ENCODE results near the gene PABPC1L. TPM values are rescaled to one million over a fixed set of nuclear protein-coding genes. Genes with fewer than 3 reads are reported as not detected.

Gene PABPC1L
- polyA plus RNA-seq, 1 experiment = 25.9 TPM

DNA sequence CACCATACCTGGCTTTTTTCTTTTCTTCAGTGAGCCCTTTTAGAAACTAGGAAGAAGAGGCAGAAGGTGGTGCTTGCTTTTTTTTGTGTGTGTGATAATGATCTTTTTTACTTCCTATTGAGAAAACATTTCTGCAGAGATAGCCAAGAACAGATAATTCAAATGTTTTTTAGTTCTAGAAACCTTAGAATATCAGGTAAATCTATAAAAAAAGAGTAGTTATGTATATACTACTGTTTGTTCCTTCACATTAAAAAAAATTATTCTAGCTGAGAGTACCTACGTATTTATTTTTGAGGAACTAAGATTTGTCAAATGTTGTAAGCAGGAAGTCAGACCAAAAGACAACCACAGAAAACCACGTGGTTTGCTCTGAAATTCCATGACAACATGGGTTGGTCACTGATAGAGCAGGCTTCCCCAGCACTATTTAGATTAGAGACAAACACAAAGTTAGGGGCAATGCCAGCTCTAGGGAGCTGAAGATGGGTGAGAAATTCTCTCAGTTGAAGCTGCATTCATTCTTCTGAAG is 69.3 kb downstream of the PABPC1L start:
- DNase-seq (ENCODE audit: low read depth, low spot score) = no peak
- Histone ChIP-seq H3K4me3 (ENCODE audit: low read depth, low read length) (no peak overlapping the region), H3K27ac (ENCODE audit: low read depth, low read length) (no peak overlapping the region), H3K9me3 (ENCODE audit: control insufficient read depth, insufficient read depth, low read length) (no peaks in the 10 kb centered on the region), H3K27me3 (ENCODE audit: control insufficient read depth, insufficient read depth, low read length) (no peaks in the 10 kb centered on the region)
- CTCF ChIA-PET = interaction anchor here (0.6 to 2.6 kb wide), 9 partner anchors 13 to 315 kb away, joined by 3 to 15 read pairs (median 5); partner anchors contain the start of gene STK4
- TF ChIP-seq, protein P1, sequence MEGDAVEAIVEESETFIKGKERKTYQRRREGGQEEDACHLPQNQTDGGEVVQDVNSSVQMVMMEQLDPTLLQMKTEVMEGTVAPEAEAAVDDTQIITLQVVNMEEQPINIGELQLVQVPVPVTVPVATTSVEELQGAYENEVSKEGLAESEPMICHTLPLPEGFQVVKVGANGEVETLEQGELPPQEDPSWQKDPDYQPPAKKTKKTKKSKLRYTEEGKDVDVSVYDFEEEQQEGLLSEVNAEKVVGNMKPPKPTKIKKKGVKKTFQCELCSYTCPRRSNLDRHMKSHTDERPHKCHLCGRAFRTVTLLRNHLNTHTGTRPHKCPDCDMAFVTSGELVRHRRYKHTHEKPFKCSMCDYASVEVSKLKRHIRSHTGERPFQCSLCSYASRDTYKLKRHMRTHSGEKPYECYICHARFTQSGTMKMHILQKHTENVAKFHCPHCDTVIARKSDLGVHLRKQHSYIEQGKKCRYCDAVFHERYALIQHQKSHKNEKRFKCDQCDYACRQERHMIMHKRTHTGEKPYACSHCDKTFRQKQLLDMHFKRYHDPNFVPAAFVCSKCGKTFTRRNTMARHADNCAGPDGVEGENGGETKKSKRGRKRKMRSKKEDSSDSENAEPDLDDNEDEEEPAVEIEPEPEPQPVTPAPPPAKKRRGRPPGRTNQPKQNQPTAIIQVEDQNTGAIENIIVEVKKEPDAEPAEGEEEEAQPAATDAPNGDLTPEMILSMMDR (IDR thresholded peaks at IDR 0.05; ENCODE audit: low read depth, low read length) = no peak
- POLR2A ChIA-PET = no interaction called here

DNA sequence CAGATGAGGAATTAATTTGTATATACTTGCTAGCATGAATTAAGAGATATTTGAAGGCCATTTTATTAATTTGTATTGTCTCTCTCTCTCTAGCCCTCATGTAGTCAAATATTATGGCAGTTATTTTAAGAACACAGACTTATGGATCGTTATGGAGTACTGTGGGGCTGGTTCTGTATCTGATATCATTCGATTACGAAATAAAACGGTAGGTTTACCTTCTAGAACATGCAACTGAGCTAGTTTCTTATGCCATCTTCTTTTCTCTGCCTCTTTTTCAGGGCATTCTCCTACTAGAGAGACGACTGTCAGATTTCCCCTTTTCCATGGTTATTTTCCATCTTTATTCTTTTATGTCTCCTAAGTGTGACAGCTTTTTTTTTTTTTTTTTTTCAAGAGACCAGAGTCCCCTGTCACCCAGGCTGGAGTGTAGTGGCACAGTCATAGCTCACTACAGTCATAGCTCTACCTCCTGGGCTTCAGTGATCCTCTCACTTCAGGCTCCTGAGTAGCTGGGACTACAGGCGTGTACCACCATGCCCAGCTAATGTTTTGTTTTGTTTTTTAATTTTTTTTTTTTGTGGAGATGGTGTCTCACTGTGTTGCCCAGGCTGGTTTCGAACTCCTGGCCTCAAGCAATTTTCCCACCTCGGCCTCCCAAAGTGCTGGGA is 72.0 kb downstream of the PABPC1L start:
- TF ChIP-seq, protein P1 (IDR thresholded peaks at IDR 0.05; ENCODE audit: low read depth, low read length) = no peak
- Histone ChIP-seq H3K9me3 (ENCODE audit: control insufficient read depth, insufficient read depth, low read length) (no peaks in the 10 kb centered on the region), H3K27me3 (ENCODE audit: control insufficient read depth, insufficient read depth, low read length) (no peaks in the 10 kb centered on the region), H3K27ac (ENCODE audit: low read depth, low read length) (no peak overlapping the region), H3K4me3 (ENCODE audit: low read depth, low read length) (no peak overlapping the region)
- no peak for DNase-seq (ENCODE audit: low read depth, low spot score)
- POLR2A ChIA-PET = no interaction called here
- CTCF ChIA-PET = interaction anchor here (0.6 to 1.0 kb wide), 3 partner anchors 111 to 339 kb away, joined by 3 to 4 read pairs (median 4); no protein-coding TSS in a partner anchor

DNA sequence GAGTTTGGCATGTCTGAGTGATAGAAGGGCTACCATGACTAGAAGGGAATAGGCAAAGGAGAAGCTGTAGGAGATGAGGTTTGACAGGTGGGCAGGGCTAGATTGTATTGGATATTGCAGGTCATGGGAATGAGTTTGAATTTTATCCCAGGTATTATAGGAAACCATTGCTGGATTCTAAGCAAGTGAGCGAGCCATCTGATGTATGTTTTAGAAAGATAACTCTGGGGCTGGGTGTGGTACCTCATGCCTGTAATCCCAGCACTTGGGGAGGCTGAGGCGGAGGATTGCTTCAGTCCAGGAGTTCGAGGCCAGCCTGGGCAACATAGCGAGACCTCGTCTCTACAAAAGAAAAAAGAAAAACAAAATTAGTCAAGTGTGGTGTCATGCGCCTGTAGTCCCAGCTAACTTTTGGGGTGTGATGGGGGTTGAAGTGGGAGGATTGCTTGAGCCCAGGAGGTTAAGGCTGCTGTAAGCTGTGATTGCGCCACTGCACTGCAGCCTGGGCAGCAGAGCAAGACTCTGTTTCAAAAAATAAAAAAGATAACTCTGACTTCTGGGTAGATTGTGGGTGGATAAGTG is 73.3 kb downstream of the PABPC1L start:
- Histone ChIP-seq H3K27ac (ENCODE audit: low read depth, low read length) (no peak overlapping the region), H3K27me3 (ENCODE audit: control insufficient read depth, insufficient read depth, low read length) (no peaks in the 10 kb centered on the region), H3K4me3 (ENCODE audit: low read depth, low read length) (no peak overlapping the region), H3K9me3 (ENCODE audit: control insufficient read depth, insufficient read depth, low read length) (no peaks in the 10 kb centered on the region)
- TF ChIP-seq, protein P1 (IDR thresholded peaks at IDR 0.05; ENCODE audit: low read depth, low read length) = no peak
- CTCF ChIA-PET = no interaction called here
- DNase-seq (ENCODE audit: low read depth, low spot score) = no peak
- POLR2A ChIA-PET = no interaction called here

DNA sequence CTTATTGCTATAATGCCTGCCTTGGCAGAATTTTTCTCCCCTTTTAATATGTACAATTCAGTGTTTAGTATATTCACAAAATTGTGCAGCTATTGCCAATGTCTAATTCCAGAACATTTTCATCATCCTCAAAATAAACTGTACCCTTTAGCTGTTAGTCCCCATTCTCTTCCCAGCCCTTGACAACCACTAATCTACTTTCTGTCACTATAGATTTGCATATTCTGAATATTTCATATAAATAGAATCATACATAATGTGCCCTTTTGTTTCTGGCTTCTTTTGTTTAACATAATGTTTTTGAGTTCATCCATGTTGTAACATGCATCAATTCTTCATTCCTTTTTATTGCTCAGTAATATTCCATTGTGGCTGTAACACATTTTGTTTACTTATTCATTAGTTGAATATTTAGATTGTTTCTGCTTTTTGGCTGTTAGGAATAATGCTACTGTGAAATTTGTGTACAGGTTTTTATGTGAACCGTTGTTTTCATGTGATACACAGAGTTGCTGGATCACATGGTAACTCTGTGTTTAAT is 78.8 kb downstream of the PABPC1L start:
- CTCF ChIA-PET = interaction anchor here (1.7 kb wide), 1 partner anchor 22 kb away, joined by 5 read pairs; no protein-coding TSS in a partner anchor
- TF ChIP-seq, protein P1 (IDR thresholded peaks at IDR 0.05; ENCODE audit: low read depth, low read length) = no peak
- Histone ChIP-seq H3K27ac (ENCODE audit: low read depth, low read length) (no peak overlapping the region), H3K4me3 (ENCODE audit: low read depth, low read length) (no peak overlapping the region), H3K27me3 (ENCODE audit: control insufficient read depth, insufficient read depth, low read length) (no peaks in the 10 kb centered on the region), H3K9me3 (ENCODE audit: control insufficient read depth, insufficient read depth, low read length) (no peaks in the 10 kb centered on the region)
- DNase-seq (ENCODE audit: low read depth, low spot score) = no peak
- POLR2A ChIA-PET = no interaction called here

Other genes with a start within 250 kb of the PABPC1L start
- 0.37 and 0.50 TPM in 2 replicates for gene CCN5, start 194.7 kb upstream of the PABPC1L start, polyA plus RNA-seq (2011; rRNA removed)
- gene KCNK15, start 164.2 kb upstream of the PABPC1L start, polyA plus RNA-seq (2011; rRNA removed) = not detected in 2 replicates
- not detected in 2 replicates for gene RIMS4, start 99.5 kb upstream of the PABPC1L start, polyA plus RNA-seq (2011; rRNA removed)
- 148 and 178 TPM in 2 replicates for gene YWHAB, start 24.4 kb upstream of the PABPC1L start, polyA plus RNA-seq (2011; rRNA removed)
- 31.8 and 38.7 TPM in 2 replicates for gene TOMM34, start 50.3 kb downstream of the PABPC1L start, polyA plus RNA-seq (2011; rRNA removed)
- 18.9 and 25.1 TPM in 2 replicates for gene STK4, start 56.5 kb downstream of the PABPC1L start, polyA plus RNA-seq (2011; rRNA removed)
- 0.30 and 0.31 TPM in 2 replicates for gene KCNS1, start 191.1 kb downstream of the PABPC1L start, polyA plus RNA-seq (2011; rRNA removed)
- gene WFDC5, start 205.1 kb downstream of the PABPC1L start, polyA plus RNA-seq (2011; rRNA removed) = not detected in 2 replicates
- gene WFDC12, start 214.4 kb downstream of the PABPC1L start, polyA plus RNA-seq (2011; rRNA removed) = not detected in 2 replicates

Data from AG04450 (cell line).